IMR-90 (cell line): ENCODE results near the gene OR51E1. TPM values are rescaled to one million over a fixed set of nuclear protein-coding genes. Genes with fewer than 3 reads are reported as not detected.

Experiments
- ATAC-seq: fragments of 200-7000 bp; cut with Tn5 transposase; 2 replicates; pipeline ENCODE4 v1.9.1; 2020; ENCODE audit warnings: low read depth, mild to moderate bottlenecking, moderate library complexity
- BruUV-seq: library from RNA; stranded (reverse); fragments of 400-500 nt; replicated peaks from 2 replicates; lab custom pipeline; 2021; lab: Mats Ljungman, UMichigan
- CTCF ChIA-PET: fragments of 300-600 bp; formaldehyde crosslinking; extraction: SDS; loops from one replicate; lab custom pipeline; 2021; ENCODE audit warnings: antibody characterized with exemption; lab: Yijun Ruan, JAX
- POLR2A ChIA-PET: fragments of 300-600 bp; sonication (Branson Sonifier 250); formaldehyde crosslinking; loops from one replicate; lab custom pipeline; 2022; ENCODE audit warnings: antibody characterized with exemption; ENCODE audit not compliant: unreplicated experiment; lab: Charles Lee
- DNase-seq: peaks from one replicate; pipeline ENCODE4 v3.0.0; 2013
- H2AFZ ChIP-seq: replicated peaks from 2 replicates; pipeline ENCODE3; 2013; ENCODE audit warnings: low read length, mild to moderate bottlenecking; ENCODE audit not compliant: poor library complexity
- H2AK5ac ChIP-seq: 2 replicates; pipeline ENCODE4 v1.6.1; 2013; ENCODE audit warnings: low read depth, low read length, inconsistent platforms
- H2AK9ac ChIP-seq: replicated peaks from 2 replicates; pipeline ENCODE3; 2013; ENCODE audit warnings: mild to moderate bottlenecking, low read depth, low read length, moderate library complexity; ENCODE audit not compliant: poor library complexity
- H2BK120ac ChIP-seq: 2 replicates; pipeline ENCODE4 v1.6.1; 2013; ENCODE audit warnings: low read depth, low read length, inconsistent platforms
- H2BK15ac ChIP-seq: 3 replicates; pipeline ENCODE4 v1.6.1; 2013; ENCODE audit warnings: low read depth, low read length, inconsistent platforms
- H2BK20ac ChIP-seq: 2 replicates; pipeline ENCODE4 v1.6.1; 2013; ENCODE audit warnings: low read depth, mild to moderate bottlenecking, inconsistent platforms, low read length, moderate library complexity
- H2BK5ac ChIP-seq: 2 replicates; pipeline ENCODE4 v1.6.1; 2013; ENCODE audit warnings: mild to moderate bottlenecking, low read depth, low read length, inconsistent platforms; ENCODE audit not compliant: poor library complexity, severe bottlenecking
- H3K14ac ChIP-seq: replicated peaks from 2 replicates; pipeline ENCODE4 v1.6.1; 2013; ENCODE audit warnings: low read depth, low read length, inconsistent platforms
- H3K18ac ChIP-seq: 2 replicates; pipeline ENCODE4 v1.6.1; 2013; ENCODE audit warnings: low read depth, low read length, control low read depth
- H3K23ac ChIP-seq: 2 replicates; pipeline ENCODE4 v1.6.1; 2013; ENCODE audit warnings: low read depth, low read length, inconsistent platforms
- H3K27ac ChIP-seq: 2 replicates; pipeline ENCODE4 v1.5.1; 2013; ENCODE audit warnings: mild to moderate bottlenecking, control low read depth, low read length; ENCODE audit not compliant: insufficient read depth
- H3K27me3 ChIP-seq: 2 replicates; pipeline ENCODE4 v1.6.1; 2013; ENCODE audit warnings: low read length; ENCODE audit not compliant: control insufficient read depth, insufficient read depth
- H3K36me3 ChIP-seq: 2 replicates; pipeline ENCODE4 v1.6.1; 2013; ENCODE audit warnings: low read length, mixed read lengths; ENCODE audit not compliant: control insufficient read depth, insufficient read depth
- H3K4ac ChIP-seq: 2 replicates; pipeline ENCODE4 v1.6.1; 2013; ENCODE audit warnings: low read depth, low read length, inconsistent platforms
- H3K4me1 ChIP-seq: 2 replicates; pipeline ENCODE4 v1.6.1; 2013; ENCODE audit warnings: low read length, mixed read lengths; ENCODE audit not compliant: control insufficient read depth, insufficient read depth
- H3K4me2 ChIP-seq: 2 replicates; pipeline ENCODE4 v1.6.1; 2013; ENCODE audit warnings: low read depth, mild to moderate bottlenecking, control low read depth, low read length, moderate library complexity
- H3K4me3 ChIP-seq: 2 replicates; pipeline ENCODE4 v1.5.1; 2013; ENCODE audit warnings: low read depth, mild to moderate bottlenecking, control low read depth, low read length, moderate library complexity; ENCODE audit not compliant: insufficient read depth
- H3K56ac ChIP-seq: 2 replicates; pipeline ENCODE4 v1.6.1; 2013; ENCODE audit warnings: low read length, inconsistent platforms; ENCODE audit not compliant: insufficient read depth; ENCODE audit errors: extremely low read depth
- H3K79me1 ChIP-seq, 2 experiments: 2 replicates each; pipeline ENCODE4 v1.6.1; 2013; ENCODE audit warnings: low read length in 2 of 2, inconsistent platforms in 1 of 2, low read depth in 1 of 2
- H3K9ac ChIP-seq: 2 replicates; pipeline ENCODE4 v1.6.1; 2013; ENCODE audit warnings: low read depth, low read length, control low read depth
- H3K9me1 ChIP-seq: 2 replicates; pipeline ENCODE4 v1.6.1; 2013; ENCODE audit warnings: low read length, inconsistent platforms; ENCODE audit not compliant: insufficient read depth
- H3K9me3 ChIP-seq: 2 replicates; pipeline ENCODE4 v1.6.1; 2013; ENCODE audit warnings: low read length; ENCODE audit not compliant: control insufficient read depth, insufficient read depth
- H4K20me1 ChIP-seq: 2 replicates; pipeline ENCODE4 v1.6.1; 2013; ENCODE audit warnings: low read length, inconsistent platforms; ENCODE audit not compliant: insufficient read depth
- H4K5ac ChIP-seq: 2 replicates; pipeline ENCODE4 v1.6.1; 2013; ENCODE audit warnings: mild to moderate bottlenecking, low read depth, low read length, control low read depth
- H4K8ac ChIP-seq, 2 experiments: 2 replicates each; pipeline ENCODE4 v1.6.1; 2013; ENCODE audit warnings: low read depth in 2 of 2, low read length in 2 of 2, control low read depth in 1 of 2, inconsistent platforms in 1 of 2
- H4K91ac ChIP-seq: 2 replicates; pipeline ENCODE4 v1.6.1; 2013; ENCODE audit warnings: low read depth, low read length, inconsistent platforms; ENCODE audit not compliant: insufficient read depth
- BHLHE40 ChIP-seq: fragments of 150-350 bp; IDR thresholded peaks from 2 replicates; pipeline ENCODE4 v1.6.1; 2016; ENCODE audit warnings: mild to moderate bottlenecking, low read depth, low read length
- CEBPB ChIP-seq: IDR thresholded peaks from 2 replicates; pipeline ENCODE4 v1.6.1; 2012; ENCODE audit warnings: low read depth, low read length, improper control_type of control experiment
- CHD1 ChIP-seq: IDR thresholded peaks from 2 replicates; pipeline ENCODE4 v1.6.1; 2012; ENCODE audit warnings: low read depth, low read length, improper control_type of control experiment
- CTCF ChIP-seq: conservative IDR thresholded peaks from 2 replicates; pipeline ENCODE4 v1.5.1; 2012; ENCODE audit warnings: mild to moderate bottlenecking, low read depth, low read length, improper control_type of control experiment
- FOS ChIP-seq: fragments of 150-350 bp; IDR thresholded peaks from 2 replicates; pipeline ENCODE4 v1.6.1; 2016; ENCODE audit warnings: low read depth, low read length
- MAFK ChIP-seq: IDR thresholded peaks from 2 replicates; pipeline ENCODE4 v1.6.1; 2012; ENCODE audit warnings: low read depth, low read length, improper control_type of control experiment
- MAZ ChIP-seq: IDR thresholded peaks from 2 replicates; pipeline ENCODE4 v1.6.1; 2012; ENCODE audit warnings: low read depth, mild to moderate bottlenecking, low read length, improper control_type of control experiment, moderate library complexity, borderline replicate concordance
- MXI1 ChIP-seq: IDR thresholded peaks from 2 replicates; pipeline ENCODE4 v1.6.1; 2012; ENCODE audit warnings: low read depth, mild to moderate bottlenecking, low read length, moderate library complexity, borderline replicate concordance
- NFE2L2 ChIP-seq: fragments of 150-350 bp; IDR thresholded peaks from 2 replicates; pipeline ENCODE4 v1.6.1; 2016; ENCODE audit warnings: low read depth, mild to moderate bottlenecking, low read length
- POLR2A ChIP-seq: IDR thresholded peaks from 2 replicates; pipeline ENCODE4 v1.6.1; 2012; ENCODE audit warnings: mild to moderate bottlenecking, low read depth, low read length
- RAD21 ChIP-seq: IDR thresholded peaks from 2 replicates; pipeline ENCODE4 v1.6.1; 2012; ENCODE audit warnings: low read length, improper control_type of control experiment
- RCOR1 ChIP-seq: IDR thresholded peaks from 2 replicates; pipeline ENCODE4 v1.6.1; 2012; ENCODE audit warnings: mild to moderate bottlenecking, low read length, improper control_type of control experiment; ENCODE audit not compliant: insufficient replicate concordance
- RFX5 ChIP-seq: IDR thresholded peaks from 2 replicates; pipeline ENCODE4 v1.8.0; 2012; ENCODE audit warnings: low read depth, mild to moderate bottlenecking, low read length, moderate library complexity
- SMC3 ChIP-seq: fragments of 150-350 bp; IDR thresholded peaks from 2 replicates; pipeline ENCODE4 v1.6.1; 2016; ENCODE audit warnings: low read depth, mild to moderate bottlenecking, antibody characterized with exemption, low read length, moderate library complexity
- WGBS, 2 experiments: methylation state at CpG; one replicate each; pipeline versions ENCODE4 v1.1.5 to v1.1.7; 2013; ENCODE audit warnings: missing lambda C conversion rate in 2 of 2; ENCODE audit not compliant: insufficient read length in 1 of 2; ENCODE audit errors: extremely low coverage in 2 of 2; 5-methylcytosine and 5-hydroxymethylcytosine counted together
- dilution Hi-C: fragments of 300-500 bp; cut with HindIII; formaldehyde crosslinking; loops from one replicate; pipeline ENCODE4 v1.14.3; 2018; ENCODE audit warnings: low sequenced_read_pairs; ENCODE audit not compliant: unreplicated experiment
- in situ Hi-C: fragments of 300-500 bp; cut with MboI; formaldehyde crosslinking; loops from 3 replicates; pipeline ENCODE4 v1.14.3; 2019; ENCODE audit warnings: low sequenced_read_pairs, inconsistent platforms, mixed read lengths
- intact Hi-C: fragments of 100-400 bp; cut with micrococcal nuclease; formaldehyde crosslinking; loops from 2 replicates; pipeline ENCODE4 v1.10.0; 2022
- polyA plus RNA-seq, 3 experiments: library from polyadenylated mRNA; depleted of rRNA; stranded (reverse); fragments of >200 nt; gene quantifications; 2 replicates each; pipeline ENCODE4 v1.2.3, GENCODE V29; 2012; ENCODE audit warnings: low replicate concordance in 1 of 3
- total RNA-seq: library from RNA; depleted of rRNA; stranded (reverse); fragments of >200 nt; gene quantifications from 2 replicates; pipeline ENCODE4 v1.2.3, GENCODE V29; 2012

OR51E1 gene
- total and polyA plus RNA-seq, 2 of the 4 experiments (the other 2 are of a cell fraction) = 0.02 TPM; not detected in 1

GRCh38 chr11:4658629-4659445, 15.1 kb downstream of the OR51E1 start:
- Histone ChIP-seq H3K4ac (no peak overlapping the region), H4K5ac (no peak overlapping the region), H3K9me3 (no peaks in the 10 kb centered on the region), H3K4me2 (no peak overlapping the region), H3K4me1 (no peaks in the 10 kb centered on the region), H2AK5ac (no peak overlapping the region), H3K27me3 (no peaks in the 10 kb centered on the region), H4K91ac (no peak overlapping the region), H4K20me1 (no peaks in the 10 kb centered on the region), H3K9me1 (no peaks in the 10 kb centered on the region), H2BK5ac (no peak overlapping the region), H3K14ac (no peak overlapping the region), H2BK15ac (no peak overlapping the region), H3K23ac (no peak overlapping the region), H2AK9ac (no peak overlapping the region), H3K18ac (no peak overlapping the region), H4K8ac (no peak overlapping the region), H3K56ac (no peak overlapping the region), H3K27ac (no peak overlapping the region), H3K79me1 (no peaks in the 10 kb centered on the region), H2BK20ac (no peak overlapping the region), H3K9ac (no peak overlapping the region), H2AFZ (no peak overlapping the region), H3K4me3 (no peak overlapping the region), H2BK120ac (no peak overlapping the region), H3K36me3 (no peaks in the 10 kb centered on the region)
- POLR2A ChIA-PET = no interaction called here
- no peak for TF ChIP-seq CTCF
- TF ChIP-seq SMC3 = no peak
- no peak for TF ChIP-seq MXI1
- no peak for TF ChIP-seq RCOR1
- no peak for TF ChIP-seq FOS
- no peak for TF ChIP-seq NFE2L2
- no peak for TF ChIP-seq MAZ
- TF ChIP-seq MAFK = no peak
- no peak for TF ChIP-seq RFX5
- TF ChIP-seq CHD1 = no peak
- no peak for TF ChIP-seq CEBPB
- TF ChIP-seq POLR2A = no peak
- no peak for TF ChIP-seq BHLHE40
- TF ChIP-seq RAD21 = no peak
- ATAC-seq (peak; percentile 24; the same call in 1 of the 2 replicates), DNase-seq (peak; percentile 37)
- BruUV-seq = no TSS peak
- CTCF ChIA-PET = interaction anchor here (1.0 kb wide), 1 partner anchor 12 kb away, joined by 4 read pairs; no protein-coding TSS in a partner anchor
- WGBS, 2 experiments = no CpG with 5 or more reads among the region's 5 CpGs
- dilution Hi-C loops = no loop called here
- intact Hi-C loops = no loop called here
- in situ Hi-C loops = no loop called here
